HepG2 (cell line): ENCODE results near the gene SH3GL1.

Experiments used
- CTCF ChIP-seq: sonication (generic); formaldehyde crosslinking; IDR thresholded peaks from 2 replicates; pipeline ENCODE4 v1.5.0; 2020; ENCODE audit warnings: mild to moderate bottlenecking, missing genetic modification reagents, moderate library complexity
- DNMT3B ChIP-seq: conservative IDR thresholded peaks from 2 replicates; pipeline ENCODE4 v1.6.1; 2016; ENCODE audit warnings: missing biosample characterization, control low read depth
- EED ChIP-seq: sonication (generic); formaldehyde crosslinking; IDR thresholded peaks from 2 replicates; pipeline ENCODE4 v1.5.0; 2020; ENCODE audit warnings: mild to moderate bottlenecking, missing genetic modification reagents
- POLR2A ChIP-seq, 2 experiments: IDR thresholded peaks; 2 replicates each; pipeline ENCODE4 v1.6.1; 2011; ENCODE audit warnings: low read depth in 2 of 2, low read length in 2 of 2, mild to moderate bottlenecking in 1 of 2, moderate library complexity in 1 of 2; ENCODE audit not compliant: insufficient read depth in 1 of 2
- RAD21 ChIP-seq: fragments of 450-650 bp; formaldehyde crosslinking; IDR thresholded peaks from 2 replicates; pipeline ENCODE4 v1.5.0; 2020; ENCODE audit warnings: mild to moderate bottlenecking
- SNAPC4 ChIP-seq: sonication (generic); formaldehyde crosslinking; IDR thresholded peaks from 2 replicates; pipeline ENCODE4 v1.4.0; 2020; ENCODE audit warnings: mild to moderate bottlenecking, missing genetic modification reagents
- THAP9 ChIP-seq: sonication (generic); formaldehyde crosslinking; IDR thresholded peaks from 2 replicates; pipeline ENCODE4; 2020; ENCODE audit warnings: missing genetic modification reagents, mild to moderate bottlenecking, borderline replicate concordance
- ZBTB44 ChIP-seq: sonication (generic); formaldehyde crosslinking; IDR thresholded peaks from 2 replicates; pipeline ENCODE4 v1.4.0; 2020; ENCODE audit warnings: missing genetic modification reagents
- ZFAT ChIP-seq: sonication (generic); formaldehyde crosslinking; conservative IDR thresholded peaks from 2 replicates; pipeline ENCODE4 v1.8.1; 2023; ENCODE audit warnings: missing genetic modification reagents, inconsistent platforms
- ZNF335 ChIP-seq: sonication (generic); formaldehyde crosslinking; IDR thresholded peaks from 2 replicates; pipeline ENCODE4 v1.4.0; 2020; ENCODE audit warnings: missing genetic modification reagents

- TF ChIP-seq POLR2A (IDR thresholded peaks at IDR 0.05; ENCODE audit: insufficient read depth in 1 of 2, low read depth in 2 of 2, low read length in 2 of 2) (no peak), SNAPC4 (CRISPR knock-in tag) (no peak), ZFAT (CRISPR knock-in tag) (no peak), EED (CRISPR knock-in tag) (no peak), RAD21 (CRISPR knock-in tag) (no peak), DNMT3B (CRISPR knock-in tag) (no peak), THAP9 (CRISPR knock-in tag) (no peak), ZBTB44 (no peak), CTCF (CRISPR knock-in tag) (no peak), ZNF335 (CRISPR knock-in tag) (no peak)
Observed at GRCh38 chr19:4369109-4369887, 31.0 kb downstream of the SH3GL1 start.
